GM12878 (cell line): Measurements from ENCODE around the gene MYO3B. TPM values are rescaled to one million over a fixed set of nuclear protein-coding genes. Genes with fewer than 3 reads are reported as not detected.

Experiments used
- ATAC-seq: fragments of 200-7000 bp; cut with Tn5 transposase; 3 replicates; pipeline ENCODE4 v1.9.1; 2020; ENCODE audit warnings: mild to moderate bottlenecking, moderate library complexity
- BruUV-seq: library from RNA; stranded (reverse); fragments of 400-500 nt; replicated peaks from 2 replicates; lab custom pipeline; 2021; lab: Mats Ljungman, UMichigan
- CTCF ChIA-PET: fragments of 300-600 bp; sonication (Branson Sonifier 250); formaldehyde crosslinking; extraction: SDS; loops from one replicate; lab custom pipeline; 2021; ENCODE audit warnings: inconsistent platforms; lab: Yijun Ruan, JAX
- POLR2A ChIA-PET: fragments of 350-600 bp; formaldehyde crosslinking; extraction: SDS; loops from one replicate; lab custom pipeline; 2021; ENCODE audit warnings: inconsistent platforms; lab: Charles Lee
- RAD21 ChIA-PET: fragments of 300-600 bp; sonication (Branson Sonifier 250); formaldehyde crosslinking; loops from one replicate; lab custom pipeline; 2023; ENCODE audit warnings: antibody characterized with exemption; ENCODE audit not compliant: unreplicated experiment; lab: Charles Lee
- SMC1A ChIA-PET: fragments of 300-600 bp; sonication (Branson Sonifier 250); formaldehyde crosslinking; loops from one replicate; lab custom pipeline; 2023; ENCODE audit not compliant: unreplicated experiment, uncharacterized antibody; lab: Charles Lee
- DNase-seq: peaks from one replicate; pipeline ENCODE4 v3.0.0-alpha.2; 2011; ENCODE audit warnings: low read depth, low spot score
- FAIRE-seq: peaks from 3 replicates; lab custom pipeline; 2011; peaks lifted over from hg19 to GRCh38; lab: Jason Lieb, UNC
- H2AFZ ChIP-seq: 2 replicates; pipeline ENCODE4 v1.6.0; 2011; ENCODE audit warnings: low read depth, low read length, control low read depth; ENCODE audit not compliant: control insufficient read depth
- H3K27ac ChIP-seq: 2 replicates; pipeline ENCODE4 v1.5.1; 2011; ENCODE audit warnings: control low read depth; ENCODE audit not compliant: control insufficient read depth, insufficient read depth
- H3K27me3 ChIP-seq, 2 experiments: replicated peaks in 1 of 2; 2 replicates each; pipeline versions ENCODE4 v1.6.0 to v1.6.1; 2011; ENCODE audit warnings: low read length in 1 of 2; ENCODE audit not compliant: control insufficient read depth in 2 of 2, insufficient read depth in 2 of 2
- H3K36me3 ChIP-seq, 2 experiments: 2 replicates each; pipeline ENCODE4 v1.5.1; 2011; ENCODE audit warnings: low read length in 1 of 2; ENCODE audit not compliant: control insufficient read depth in 2 of 2, insufficient read depth in 2 of 2
- H3K4me1 ChIP-seq: 2 replicates; pipeline ENCODE4 v1.6.1; 2011; ENCODE audit warnings: mild to moderate bottlenecking, low read length, moderate library complexity, mixed read lengths; ENCODE audit not compliant: control insufficient read depth, insufficient read depth
- H3K4me2 ChIP-seq: 2 replicates; pipeline ENCODE4 v1.6.0; 2011; ENCODE audit warnings: control low read depth; ENCODE audit not compliant: control insufficient read depth, insufficient read depth
- H3K4me3 ChIP-seq: fragments of 200-600 bp; sonication (generic); 2 replicates; pipeline ENCODE4 v1.5.1; 2016
- H3K79me2 ChIP-seq: 2 replicates; pipeline ENCODE4 v1.6.0; 2011; ENCODE audit warnings: low read length; ENCODE audit not compliant: control insufficient read depth, insufficient read depth
- H3K9ac ChIP-seq: 2 replicates; pipeline ENCODE4 v1.8.0; 2011; ENCODE audit warnings: low read length, control low read depth, mixed read lengths; ENCODE audit not compliant: control insufficient read depth, insufficient read depth
- H3K9me3 ChIP-seq: replicated peaks from 3 replicates; pipeline ENCODE4 v1.5.1; 2011; ENCODE audit warnings: mild to moderate bottlenecking, low read length; ENCODE audit not compliant: control insufficient read depth, insufficient read depth
- H4K20me1 ChIP-seq: 2 replicates; pipeline ENCODE4 v1.6.0; 2011; ENCODE audit not compliant: control insufficient read depth, insufficient read depth
- CBFB ChIP-seq: IDR thresholded peaks from 2 replicates; pipeline ENCODE4 v1.6.1; 2016; ENCODE audit warnings: antibody characterized with exemption, low read depth
- CHD1 ChIP-seq: IDR thresholded peaks from 2 replicates; pipeline ENCODE4 v1.6.1; 2012; ENCODE audit warnings: low read depth, low read length, improper control_type of control experiment
- LARP7 ChIP-seq: fragments of 450-650 bp; IDR thresholded peaks from 2 replicates; pipeline ENCODE4 v1.6.1; 2017; ENCODE audit warnings: mild to moderate bottlenecking
- MYC ChIP-seq: IDR thresholded peaks from 2 replicates; pipeline ENCODE4 v1.6.1; 2011; ENCODE audit warnings: mild to moderate bottlenecking, low read length, moderate library complexity, inconsistent platforms; ENCODE audit not compliant: insufficient read depth, insufficient replicate concordance, insufficient read length, severe bottlenecking
- NR2C2 ChIP-seq: IDR thresholded peaks from 2 replicates; pipeline ENCODE4 v1.6.1; 2011; ENCODE audit warnings: borderline replicate concordance, low read depth; ENCODE audit not compliant: control insufficient read depth, insufficient read length
- NR2F1 ChIP-seq: fragments of 450-650 bp; conservative IDR thresholded peaks from 2 replicates; pipeline ENCODE4 v1.6.1; 2017; ENCODE audit warnings: mild to moderate bottlenecking
- POLR2A ChIP-seq: IDR thresholded peaks from 2 replicates; pipeline ENCODE4 v1.6.1; 2011; ENCODE audit warnings: low read depth, mild to moderate bottlenecking, low read length
- ZNF384 ChIP-seq: IDR thresholded peaks from 2 replicates; pipeline ENCODE4 v1.6.1; 2012; ENCODE audit warnings: low read depth, mild to moderate bottlenecking, low read length, improper control_type of control experiment, borderline replicate concordance
- WGBS: methylation state at CpG from one replicate; pipeline ENCODE4 v1.1.6; 2016; ENCODE audit warnings: low lambda C conversion rate; ENCODE audit not compliant: insufficient replicate concordance, insufficient coverage; ENCODE audit errors: missing lambda C conversion rate; 5-methylcytosine and 5-hydroxymethylcytosine counted together
- in situ Hi-C: fragments of 300-500 bp; cut with MboI; formaldehyde crosslinking; loops from 9 replicates; pipeline ENCODE4 v1.14.3; 2018; ENCODE audit warnings: mixed read lengths
- intact Hi-C: fragments of 100-400 bp; cut with micrococcal nuclease; formaldehyde crosslinking; loops from one replicate; pipeline ENCODE4 v1.14.2; 2022; ENCODE audit not compliant: unreplicated experiment
- polyA plus RNA-seq, 11 experiments: library from polyadenylated mRNA; depleted of rRNA in 4 of 11; unstranded in 6 of 11; stranded (reverse) in 5 of 11; fragments of >200 nt; fragmentation: Nextera tagmentation in 4 of 11; fragmentation: Illumina TruSeq in 1 of 11; extraction: Ambion mirVana in 4 of 11; extraction: Trizol in 1 of 11; gene quantifications; 1 replicate in 1 of 11; 2 replicates in 10 of 11; pipeline versions ENCODE4 v1.2.1 to v1.2.3, GENCODE V29; 2011 to 2016; ENCODE audit warnings: inconsistent platforms in 2 of 11, missing spikeins in 2 of 11, low read depth in 1 of 11
- total RNA-seq, 4 experiments: library from RNA; depleted of rRNA in 3 of 4; stranded (reverse); fragments of >200 nt in 3 of 4; fragmentation: Illumina TruSeq in 1 of 4; extraction: Trizol in 1 of 4; gene quantifications; 2 replicates each; pipeline versions ENCODE4 v1.2.1 to v1.2.3, GENCODE V29; 2013 to 2021
- TF ChIP-seq, protein P1 (sequence below): IDR thresholded peaks from 2 replicates; pipeline ENCODE4 v1.6.1; 2011; ENCODE audit warnings: borderline replicate concordance, low read depth, mild to moderate bottlenecking, moderate library complexity, low read length; ENCODE audit not compliant: insufficient read depth, poor library complexity, severe bottlenecking
- TF ChIP-seq, protein P2 (sequence below): fragments of 450-650 bp; IDR thresholded peaks from 2 replicates; pipeline ENCODE4 v1.6.1; 2014; ENCODE audit warnings: mild to moderate bottlenecking

The MYO3B gene
- total and polyA plus RNA-seq, 10 of the 15 experiments (the other 5 are each of a cell fraction or from before 2014, with no cell fraction given): 1.1 to 7.1 (median 2.1) TPM

DNA sequence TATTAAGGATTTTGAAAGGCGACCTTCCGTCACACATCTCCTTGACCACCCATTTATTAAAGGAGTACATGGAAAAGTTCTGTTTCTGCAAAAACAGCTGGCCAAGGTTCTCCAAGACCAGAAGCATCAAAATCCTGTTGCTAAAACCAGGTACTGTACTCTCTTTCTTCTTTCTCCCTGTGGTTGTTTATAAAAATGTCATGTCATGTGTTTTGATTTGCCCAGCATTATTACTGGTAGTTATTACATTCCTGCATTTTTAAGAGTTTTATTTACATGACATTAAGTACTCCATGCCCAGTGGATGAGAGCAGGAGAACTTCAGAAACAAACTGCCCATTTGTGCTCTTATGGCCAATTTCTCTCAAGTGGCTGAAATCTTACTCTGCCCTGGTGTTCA is 191.3 kb downstream of the MYO3B start:
- intact Hi-C loops (loop anchor here (2.0 kb wide), 1 partner anchor 446 kb away; no protein-coding TSS in a partner anchor), in situ Hi-C loops (no loop called here)
- Histone ChIP-seq H4K20me1 (no peaks in the 10 kb centered on the region), H3K27ac (no peak overlapping the region), H3K27me3 (no peaks in the 10 kb centered on the region; a peak in 1 of 4 replicates), H3K4me2 (no peak overlapping the region), H2AFZ (no peak overlapping the region), H3K9me3 (no peaks in the 10 kb centered on the region), H3K79me2 (no peaks in the 10 kb centered on the region), H3K36me3 (no peaks in the 10 kb centered on the region), H3K4me1 (no peaks in the 10 kb centered on the region; the same call in 1 of the 2 replicates), H3K9ac (no peak overlapping the region), H3K4me3 (no peak overlapping the region)
- DNase-seq (no peak), FAIRE-seq (no peak), ATAC-seq (no peak)
- TF ChIP-seq MYC: no peak
- TF ChIP-seq, protein P1, sequence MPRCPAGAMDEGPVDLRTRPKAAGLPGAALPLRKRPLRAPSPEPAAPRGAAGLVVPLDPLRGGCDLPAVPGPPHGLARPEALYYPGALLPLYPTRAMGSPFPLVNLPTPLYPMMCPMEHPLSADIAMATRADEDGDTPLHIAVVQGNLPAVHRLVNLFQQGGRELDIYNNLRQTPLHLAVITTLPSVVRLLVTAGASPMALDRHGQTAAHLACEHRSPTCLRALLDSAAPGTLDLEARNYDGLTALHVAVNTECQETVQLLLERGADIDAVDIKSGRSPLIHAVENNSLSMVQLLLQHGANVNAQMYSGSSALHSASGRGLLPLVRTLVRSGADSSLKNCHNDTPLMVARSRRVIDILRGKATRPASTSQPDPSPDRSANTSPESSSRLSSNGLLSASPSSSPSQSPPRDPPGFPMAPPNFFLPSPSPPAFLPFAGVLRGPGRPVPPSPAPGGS: no peak
- no peak for TF ChIP-seq ZNF384
- TF ChIP-seq, protein P2, sequence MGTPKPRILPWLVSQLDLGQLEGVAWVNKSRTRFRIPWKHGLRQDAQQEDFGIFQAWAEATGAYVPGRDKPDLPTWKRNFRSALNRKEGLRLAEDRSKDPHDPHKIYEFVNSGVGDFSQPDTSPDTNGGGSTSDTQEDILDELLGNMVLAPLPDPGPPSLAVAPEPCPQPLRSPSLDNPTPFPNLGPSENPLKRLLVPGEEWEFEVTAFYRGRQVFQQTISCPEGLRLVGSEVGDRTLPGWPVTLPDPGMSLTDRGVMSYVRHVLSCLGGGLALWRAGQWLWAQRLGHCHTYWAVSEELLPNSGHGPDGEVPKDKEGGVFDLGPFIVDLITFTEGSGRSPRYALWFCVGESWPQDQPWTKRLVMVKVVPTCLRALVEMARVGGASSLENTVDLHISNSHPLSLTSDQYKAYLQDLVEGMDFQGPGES: no peak
- no peak for TF ChIP-seq CBFB
- TF ChIP-seq NR2C2: no peak
- no peak for TF ChIP-seq POLR2A
- TF ChIP-seq LARP7: no peak
- TF ChIP-seq NR2F1: no peak
- TF ChIP-seq CHD1: no peak
- ChIA-PET CTCF (interaction anchor here (0.6 to 3.5 kb wide), 24 partner anchors 9 to 848 kb away, joined by 3 to 47 read pairs (median 4); partner anchors contain the start of genes ERICH2 and GAD1), POLR2A (no interaction called here), RAD21 (interaction anchor here (0.7 to 2.7 kb wide), 4 partner anchors 40 to 446 kb away, joined by 3 to 23 read pairs (median 4); partner anchors contain the start of gene GAD1), SMC1A (interaction anchor here (0.9 to 3.6 kb wide), 9 partner anchors 8 to 452 kb away, joined by 3 to 53 read pairs (median 4); partner anchors contain the start of gene GAD1)
- no TSS peak for BruUV-seq
- WGBS: 34% methylated on average over 2 of the region's 2 CpGs
